ENCODE results near the gene ABCF2. TPM values are rescaled to one million over a fixed set of nuclear protein-coding genes. Genes with fewer than 3 reads are reported as not detected.

ABCF2 gene
- total and polyA plus RNA-seq, 2 of the 13 experiments (the other 11 are each of a cell fraction or from before 2014, with no cell fraction given): 16.3 to 42.5 TPM

DNA sequence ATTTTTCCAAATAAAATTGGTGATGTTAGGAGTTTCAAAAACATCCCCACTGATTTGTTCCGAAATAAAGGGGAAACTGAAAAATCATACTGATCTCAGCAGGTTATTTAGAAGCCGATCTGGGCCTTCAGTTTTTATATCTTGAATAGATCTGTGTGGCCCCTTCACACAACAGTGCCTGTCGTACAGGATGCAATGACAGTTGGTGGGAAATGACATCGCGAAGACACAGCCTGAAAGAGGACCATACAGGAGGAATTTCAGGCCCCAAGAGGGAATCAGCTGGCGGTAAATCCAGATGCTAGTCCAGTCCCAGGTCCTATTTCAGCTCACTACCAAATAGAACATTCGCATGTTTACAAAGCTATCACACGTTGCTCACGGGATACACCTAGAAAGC is 19.7 kb downstream of the ABCF2 start:
- no peak for DNase-seq (ENCODE audit: low spot score)
- H3K27me3 ChIP-seq (ENCODE audit: control insufficient read depth in 1 of 2, insufficient read depth in 2 of 2, low read length in 2 of 2): peaks cover 4 to 59% of the 10 kb centered on the region in 2 experiments
- 0 out of 2 replicates have a peak, but pooled peaks cover 3% of the 10 kb centered on the region for H4K20me1 ChIP-seq (ENCODE audit: insufficient read depth, low read length)
- ChIA-PET POLR2A (no interaction called here), CTCF (ENCODE audit: low intra/inter-chr PET ratio, low total read pairs) (no interaction called here)
- no peak overlapping the region for H3K4me3 ChIP-seq (replicated peaks in 1 of 3; ENCODE audit: insufficient read depth in 1 of 3, low read depth in 2 of 3, low read length in 3 of 3)
- H2AFZ ChIP-seq (ENCODE audit: low read length): no peak overlapping the region
- H3K4me1 ChIP-seq (ENCODE audit: insufficient read depth, low read length): no peaks in the 10 kb centered on the region
- TF ChIP-seq ZNF431 (CRISPR knock-in tag; IDR thresholded peaks at IDR 0.05; ENCODE audit: borderline replicate concordance, low read depth): no peak
- no peak for TF ChIP-seq ZNF75D (CRISPR knock-in tag; IDR thresholded peaks at IDR 0.05; ENCODE audit: borderline replicate concordance)
- TF ChIP-seq AKAP8 (CRISPR knock-in tag; IDR thresholded peaks at IDR 0.05): no peak
- no peak for TF ChIP-seq SMARCE1 (IDR thresholded peaks at IDR 0.05; ENCODE audit: borderline replicate concordance)
- TF ChIP-seq JDP2 (CRISPR knock-in tag; IDR thresholded peaks at IDR 0.05; ENCODE audit: borderline replicate concordance): no peak
- TF ChIP-seq, protein P1, sequence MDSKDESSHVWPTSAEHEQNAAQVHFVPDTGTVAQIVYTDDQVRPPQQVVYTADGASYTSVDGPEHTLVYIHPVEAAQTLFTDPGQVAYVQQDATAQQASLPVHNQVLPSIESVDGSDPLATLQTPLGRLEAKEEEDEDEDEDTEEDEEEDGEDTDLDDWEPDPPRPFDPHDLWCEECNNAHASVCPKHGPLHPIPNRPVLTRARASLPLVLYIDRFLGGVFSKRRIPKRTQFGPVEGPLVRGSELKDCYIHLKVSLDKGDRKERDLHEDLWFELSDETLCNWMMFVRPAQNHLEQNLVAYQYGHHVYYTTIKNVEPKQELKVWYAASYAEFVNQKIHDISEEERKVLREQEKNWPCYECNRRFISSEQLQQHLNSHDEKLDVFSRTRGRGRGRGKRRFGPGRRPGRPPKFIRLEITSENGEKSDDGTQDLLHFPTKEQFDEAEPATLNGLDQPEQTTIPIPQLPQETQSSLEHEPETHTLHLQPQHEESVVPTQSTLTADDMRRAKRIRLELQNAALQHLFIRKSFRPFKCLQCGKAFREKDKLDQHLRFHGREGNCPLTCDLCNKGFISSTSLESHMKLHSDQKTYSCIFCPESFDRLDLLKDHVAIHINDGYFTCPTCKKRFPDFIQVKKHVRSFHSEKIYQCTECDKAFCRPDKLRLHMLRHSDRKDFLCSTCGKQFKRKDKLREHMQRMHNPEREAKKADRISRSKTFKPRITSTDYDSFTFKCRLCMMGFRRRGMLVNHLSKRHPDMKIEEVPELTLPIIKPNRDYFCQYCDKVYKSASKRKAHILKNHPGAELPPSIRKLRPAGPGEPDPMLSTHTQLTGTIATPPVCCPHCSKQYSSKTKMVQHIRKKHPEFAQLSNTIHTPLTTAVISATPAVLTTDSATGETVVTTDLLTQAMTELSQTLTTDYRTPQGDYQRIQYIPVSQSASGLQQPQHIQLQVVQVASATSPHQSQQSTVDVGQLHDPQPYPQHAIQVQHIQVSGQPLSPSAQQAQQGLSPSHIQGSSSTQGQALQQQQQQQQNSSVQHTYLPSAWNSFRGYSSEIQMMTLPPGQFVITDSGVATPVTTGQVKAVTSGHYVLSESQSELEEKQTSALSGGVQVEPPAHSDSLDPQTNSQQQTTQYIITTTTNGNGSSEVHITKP (CRISPR knock-in tag; IDR thresholded peaks at IDR 0.05; ENCODE audit: low read depth): no peak
- TF ChIP-seq MED8 (CRISPR knock-in tag; IDR thresholded peaks at IDR 0.05; ENCODE audit: insufficient replicate concordance): no peak
- no peak for TF ChIP-seq ZNF850 (CRISPR knock-in tag; conservative IDR thresholded peaks at IDR 0.05)
- TF ChIP-seq, protein P2, sequence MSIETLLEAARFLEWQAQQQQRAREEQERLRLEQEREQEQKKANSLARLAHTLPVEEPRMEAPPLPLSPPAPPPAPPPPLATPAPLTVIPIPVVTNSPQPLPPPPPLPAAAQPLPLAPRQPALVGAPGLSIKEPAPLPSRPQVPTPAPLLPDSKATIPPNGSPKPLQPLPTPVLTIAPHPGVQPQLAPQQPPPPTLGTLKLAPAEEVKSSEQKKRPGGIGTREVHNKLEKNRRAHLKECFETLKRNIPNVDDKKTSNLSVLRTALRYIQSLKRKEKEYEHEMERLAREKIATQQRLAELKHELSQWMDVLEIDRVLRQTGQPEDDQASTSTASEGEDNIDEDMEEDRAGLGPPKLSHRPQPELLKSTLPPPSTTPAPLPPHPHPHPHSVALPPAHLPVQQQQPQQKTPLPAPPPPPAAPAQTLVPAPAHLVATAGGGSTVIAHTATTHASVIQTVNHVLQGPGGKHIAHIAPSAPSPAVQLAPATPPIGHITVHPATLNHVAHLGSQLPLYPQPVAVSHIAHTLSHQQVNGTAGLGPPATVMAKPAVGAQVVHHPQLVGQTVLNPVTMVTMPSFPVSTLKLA (IDR thresholded peaks at IDR 0.05): no peak
- TF ChIP-seq SETDB1 (CRISPR knock-in tag; IDR thresholded peaks at IDR 0.05; ENCODE audit: borderline replicate concordance): no peak
- TF ChIP-seq ZNF232 (CRISPR knock-in tag; IDR thresholded peaks at IDR 0.05; ENCODE audit: borderline replicate concordance): no peak
- TF ChIP-seq NCOA1 (CRISPR knock-in tag; IDR thresholded peaks at IDR 0.05): no peak
- no peak for TF ChIP-seq DDIT3 (CRISPR knock-in tag; IDR thresholded peaks at IDR 0.05)
- no peak for TF ChIP-seq HMG20A (CRISPR knock-in tag; IDR thresholded peaks at IDR 0.05; ENCODE audit: borderline replicate concordance)
- TF ChIP-seq, protein P3, sequence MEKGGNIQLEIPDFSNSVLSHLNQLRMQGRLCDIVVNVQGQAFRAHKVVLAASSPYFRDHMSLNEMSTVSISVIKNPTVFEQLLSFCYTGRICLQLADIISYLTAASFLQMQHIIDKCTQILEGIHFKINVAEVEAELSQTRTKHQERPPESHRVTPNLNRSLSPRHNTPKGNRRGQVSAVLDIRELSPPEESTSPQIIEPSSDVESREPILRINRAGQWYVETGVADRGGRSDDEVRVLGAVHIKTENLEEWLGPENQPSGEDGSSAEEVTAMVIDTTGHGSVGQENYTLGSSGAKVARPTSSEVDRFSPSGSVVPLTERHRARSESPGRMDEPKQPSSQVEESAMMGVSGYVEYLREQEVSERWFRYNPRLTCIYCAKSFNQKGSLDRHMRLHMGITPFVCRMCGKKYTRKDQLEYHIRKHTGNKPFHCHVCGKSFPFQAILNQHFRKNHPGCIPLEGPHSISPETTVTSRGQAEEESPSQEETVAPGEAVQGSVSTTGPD (CRISPR knock-in tag; IDR thresholded peaks at IDR 0.05): no peak
- no peak for TF ChIP-seq MTA1 (CRISPR knock-in tag; IDR thresholded peaks at IDR 0.05; ENCODE audit: borderline replicate concordance)
- no peak for TF ChIP-seq ZNF432 (CRISPR knock-in tag; IDR thresholded peaks at IDR 0.05; ENCODE audit: borderline replicate concordance)
- no peak for TF ChIP-seq BATF2 (CRISPR knock-in tag; IDR thresholded peaks at IDR 0.05)
- ATAC-seq: no peak
- no peaks in the 10 kb centered on the region for H3K79me2 ChIP-seq (ENCODE audit: insufficient read depth, low read length)
- H3K9ac ChIP-seq (ENCODE audit: insufficient read depth, low read depth, low read length): no peak overlapping the region
- FAIRE-seq: no peak
- WGBS (ENCODE audit: low lambda C conversion rate): 39% methylated on average over 6 of the region's 9 CpGs
- H3K9me3 ChIP-seq (ENCODE audit: low read length): no peaks in the 10 kb centered on the region
- H3K4me2 ChIP-seq (ENCODE audit: low read depth, low read length): no peak overlapping the region
- H3K36me3 ChIP-seq (replicated peaks in 1 of 2; ENCODE audit: control insufficient read depth in 1 of 2, insufficient read depth in 2 of 2, low read length in 2 of 2): no peaks in the 10 kb centered on the region
- intact Hi-C loops (cut with micrococcal nuclease; ENCODE audit: unreplicated experiment): no loop called here
- H3K27ac ChIP-seq (ENCODE audit: extremely low read length, insufficient read depth, low read length): no peak overlapping the region
- in situ Hi-C loops (cut with HindIII; ENCODE audit: extremely low pct_ligation_motif_present, low pct_unique_long_range_greater_than_20kb): no loop called here
- no TSS peak for BruUV-seq (replicated peaks)
